ENCODE data around the gene WASF2.

GRCh38 chr1:27409669-27410068, 80.3 kb downstream of the WASF2 start:
- TF ChIP-seq EZH2phosphoT487 (IDR thresholded peaks at IDR 0.05; ENCODE audit: borderline replicate concordance, low read length), result no peak
- no peak for TF ChIP-seq CTCF (conservative IDR thresholded peaks at IDR 0.05; ENCODE audit: low read depth, low read length)
- no peak for TF ChIP-seq EZH2 (IDR thresholded peaks at IDR 0.05; ENCODE audit: low read length, unreplicated experiment)

Data from PC-3 (cell line).